Endothelial cell of umbilical vein (primary cell): Measurements from ENCODE around the gene NXN. TPM values are rescaled to one million over a fixed set of nuclear protein-coding genes. Genes with fewer than 3 reads are reported as not detected.

ENCODE experiments used
- BruUV-seq: library from RNA; stranded (reverse); fragments of 400-500 nt; replicated peaks from 2 replicates; lab custom pipeline; 2021; lab: Mats Ljungman, UMichigan
- CTCF ChIA-PET: fragments of 300-600, 350-600 bp; sonication (Branson Sonifier 250); formaldehyde crosslinking; loops from one replicate; lab custom pipeline; 2021; ENCODE audit warnings: antibody characterized with exemption, inconsistent platforms; lab: Charles Lee
- POLR2A ChIA-PET: fragments of 300-600, 350-600 bp; sonication (Branson Sonifier 250); formaldehyde crosslinking; loops from one replicate; lab custom pipeline; 2021; ENCODE audit warnings: antibody characterized with exemption, inconsistent platforms; lab: Charles Lee
- DNase-seq: peaks from one replicate; pipeline ENCODE4 v3.0.0-alpha.2; 2011; ENCODE audit warnings: low read depth, low spot score
- FAIRE-seq: peaks from 2 replicates; lab custom pipeline; 2011; peaks lifted over from hg19 to GRCh38; lab: Jason Lieb, UNC
- H2AFZ ChIP-seq: 2 replicates; pipeline ENCODE4 v1.6.0; 2012; ENCODE audit warnings: low read depth, low read length, control low read depth, inconsistent platforms
- H3K27ac ChIP-seq: 2 replicates; pipeline ENCODE4 v1.5.1; 2011; ENCODE audit warnings: low read depth, mild to moderate bottlenecking, control low read depth, low read length, moderate library complexity; ENCODE audit not compliant: insufficient read depth
- H3K27me3 ChIP-seq, 2 experiments: 2 replicates each; pipeline versions ENCODE4 v1.6.0 to v1.6.1; 2011; ENCODE audit warnings: low read length in 2 of 2, mixed read lengths in 1 of 2; ENCODE audit not compliant: control insufficient read depth in 2 of 2, insufficient read depth in 2 of 2
- H3K36me3 ChIP-seq, 2 experiments: 2 replicates in 1 of 2; 3 replicates in 1 of 2; pipeline ENCODE4 v1.5.1; 2011; ENCODE audit warnings: low read length in 2 of 2, mild to moderate bottlenecking in 1 of 2, moderate library complexity in 1 of 2; ENCODE audit not compliant: control insufficient read depth in 2 of 2, insufficient read depth in 2 of 2; ENCODE audit errors: extremely low read depth in 1 of 2
- H3K4me1 ChIP-seq: 3 replicates; pipeline ENCODE4 v1.5.1; 2011; ENCODE audit warnings: mild to moderate bottlenecking, low read length; ENCODE audit not compliant: control insufficient read depth, insufficient read depth; ENCODE audit errors: extremely low read depth
- H3K4me2 ChIP-seq: 2 replicates; pipeline ENCODE4 v1.6.1; 2011; ENCODE audit warnings: low read length, control low read depth, mixed read lengths; ENCODE audit not compliant: insufficient read depth
- H3K4me3 ChIP-seq, 3 experiments: fragments of 200-600 bp in 1 of 3; sonication (generic), shearing (Covaris generic) in 1 of 3; replicated peaks in 1 of 3; 2 replicates each; pipeline ENCODE4 v1.5.1; 2011 to 2016; ENCODE audit warnings: control low read depth in 3 of 3, low read length in 3 of 3, mild to moderate bottlenecking in 2 of 3, inconsistent platforms in 1 of 3, low read depth in 1 of 3, moderate library complexity in 1 of 3; ENCODE audit not compliant: insufficient read depth in 1 of 3
- H3K79me2 ChIP-seq: 2 replicates; pipeline ENCODE4 v1.6.0; 2012; ENCODE audit warnings: low read length, inconsistent platforms; ENCODE audit not compliant: control insufficient read depth, insufficient read depth
- H3K9ac ChIP-seq: replicated peaks from 2 replicates; pipeline ENCODE3; 2011; ENCODE audit warnings: low read length, control low read depth; ENCODE audit not compliant: insufficient read depth; ENCODE audit errors: extremely low read depth
- H3K9me1 ChIP-seq: replicated peaks from 3 replicates; pipeline ENCODE4 v1.6.0; 2011; ENCODE audit warnings: mild to moderate bottlenecking, low read length; ENCODE audit not compliant: control insufficient read depth, insufficient read depth; ENCODE audit errors: extremely low read depth
- H3K9me3 ChIP-seq: replicated peaks from 2 replicates; pipeline ENCODE4 v1.5.1; 2012; ENCODE audit warnings: low read length, inconsistent platforms; ENCODE audit not compliant: control insufficient read depth, insufficient read depth
- H4K20me1 ChIP-seq: replicated peaks from 2 replicates; pipeline ENCODE3; 2011; ENCODE audit warnings: mild to moderate bottlenecking, low read length; ENCODE audit not compliant: control insufficient read depth, insufficient read depth; ENCODE audit errors: extremely low read depth
- CTCF ChIP-seq, 2 donors: IDR thresholded peaks; 1 replicate in 1 of 2; 2 replicates in 1 of 2; pipeline ENCODE4 v1.5.1; 2011; ENCODE audit warnings: low read length in 2 of 2, mild to moderate bottlenecking in 2 of 2, moderate library complexity in 2 of 2, control low read depth in 1 of 2, inconsistent platforms in 1 of 2, low read depth in 1 of 2; ENCODE audit not compliant: insufficient read depth in 1 of 2; ENCODE audit errors: extremely low read depth in 1 of 2
- EZH2 ChIP-seq: IDR thresholded peaks from 2 replicates; pipeline ENCODE4 v1.6.1; 2012; ENCODE audit warnings: borderline replicate concordance, low read depth, mild to moderate bottlenecking, moderate library complexity, low read length, inconsistent platforms; ENCODE audit not compliant: severe bottlenecking
- FOS ChIP-seq: IDR thresholded peaks from 2 replicates; pipeline ENCODE4 v1.6.1; 2011; ENCODE audit warnings: mild to moderate bottlenecking, low read length, moderate library complexity, borderline replicate concordance; ENCODE audit not compliant: insufficient read depth
- GATA2 ChIP-seq: IDR thresholded peaks from 2 replicates; pipeline ENCODE4 v1.7.0; 2011; ENCODE audit warnings: low read depth, mild to moderate bottlenecking, moderate library complexity, mixed read lengths, low read length; ENCODE audit not compliant: insufficient read length, insufficient read depth
- JUN ChIP-seq: IDR thresholded peaks from 2 replicates; pipeline ENCODE4 v1.6.1; 2011; ENCODE audit warnings: borderline replicate concordance, low read depth; ENCODE audit not compliant: insufficient read length, insufficient read depth
- MAX ChIP-seq: IDR thresholded peaks from 2 replicates; pipeline ENCODE4 v1.6.1; 2011; ENCODE audit not compliant: insufficient read depth, insufficient read length
- MYC ChIP-seq: IDR thresholded peaks from one replicate; pipeline ENCODE4 v1.6.1; 2011; ENCODE audit warnings: mild to moderate bottlenecking, low read depth, low read length
- POLR2A ChIP-seq: IDR thresholded peaks from 2 replicates; pipeline ENCODE4 v1.6.1; 2012; ENCODE audit warnings: low read depth, mild to moderate bottlenecking, control low read depth, low read length
- POLR2AphosphoS5 ChIP-seq: IDR thresholded peaks from 2 replicates; pipeline ENCODE4 v1.6.1; 2012; ENCODE audit warnings: low read depth, mild to moderate bottlenecking, control low read depth, low read length, moderate library complexity; ENCODE audit not compliant: insufficient read depth
- dilution Hi-C: fragments of 300-500 bp; cut with MboI; formaldehyde crosslinking; loops from one replicate; pipeline ENCODE4 v1.15.0; 2019; ENCODE audit warnings: low sequenced_read_pairs; ENCODE audit not compliant: extremely low pct_ligation_motif_present
- intact Hi-C: fragments of 100-400 bp; cut with micrococcal nuclease; formaldehyde crosslinking; loops from one replicate; pipeline ENCODE4 v1.10.0; 2022
- polyA plus RNA-seq, 4 experiments: library from polyadenylated mRNA; depleted of rRNA in 3 of 4; stranded (reverse) in 3 of 4; unstranded in 1 of 4; fragments of >200 nt; gene quantifications; 2 replicates each; pipeline versions ENCODE4 v1.2.1 to v1.2.3, GENCODE V29; 2011 to 2012; ENCODE audit warnings: missing spikeins in 1 of 4
- total RNA-seq: library from RNA; stranded (reverse); gene quantifications from 2 replicates; pipeline ENCODE4 v1.2.3, GENCODE V29; 2021

The NXN gene
- total and polyA plus RNA-seq, 2 donors (not counting 3 experiments of a cell fraction or from before 2014, with no cell fraction given): 69.5 to 77.3 TPM

GRCh38 chr17:798246-798645, 181.3 kb downstream of the NXN start:
- TF ChIP-seq MYC: no peak
- TF ChIP-seq JUN: no peak
- no peak for TF ChIP-seq GATA2
- no peak for TF ChIP-seq POLR2AphosphoS5
- TF ChIP-seq MAX: no peak
- no peak for TF ChIP-seq EZH2
- TF ChIP-seq FOS: no peak
- TF ChIP-seq CTCF (IDR thresholded peaks at IDR 0.05; ENCODE audit: extremely low read depth in 1 of 2, insufficient read depth in 1 of 2, low read depth in 1 of 2, low read length in 2 of 2): no peak
- TF ChIP-seq POLR2A: no peak
- Histone ChIP-seq H3K4me2 (no peak overlapping the region), H3K4me1 (peaks cover 10% of the 10 kb centered on the region), H3K36me3 (peaks cover 0 to 5% of the 10 kb centered on the region in 2 experiments), H3K27me3 (no peaks in the 10 kb centered on the region), H3K27ac (no peak overlapping the region), H3K79me2 (no peaks in the 10 kb centered on the region), H3K9me3 (no peaks in the 10 kb centered on the region), H3K9ac (no peak overlapping the region), H4K20me1 (no peaks in the 10 kb centered on the region), H3K9me1 (no peaks in the 10 kb centered on the region), H3K4me3 (no peak overlapping the region), H2AFZ (no peak overlapping the region)
- intact Hi-C loops: no loop called here
- DNase-seq (no peak), FAIRE-seq (no peak)
- ChIA-PET POLR2A (no interaction called here), CTCF (interaction anchor here (1.4 to 15.3 kb wide), 2 partner anchors 167 to 181 kb away, joined by 3 to 341 read pairs; partner anchors contain the start of gene NXN)
- dilution Hi-C loops: loop anchor here (25.0 kb wide), 1 partner anchor 189 kb away; the partner anchor contains the start of genes NXN and TIMM22
- no TSS peak for BruUV-seq
